ENCODE data around the gene PPIG. TPM values are rescaled to one million over a fixed set of nuclear protein-coding genes. Genes with fewer than 3 reads are reported as not detected.

The PPIG gene
- total RNA-seq, 1 donor from 2014 or later, result 88.4 TPM

DNA sequence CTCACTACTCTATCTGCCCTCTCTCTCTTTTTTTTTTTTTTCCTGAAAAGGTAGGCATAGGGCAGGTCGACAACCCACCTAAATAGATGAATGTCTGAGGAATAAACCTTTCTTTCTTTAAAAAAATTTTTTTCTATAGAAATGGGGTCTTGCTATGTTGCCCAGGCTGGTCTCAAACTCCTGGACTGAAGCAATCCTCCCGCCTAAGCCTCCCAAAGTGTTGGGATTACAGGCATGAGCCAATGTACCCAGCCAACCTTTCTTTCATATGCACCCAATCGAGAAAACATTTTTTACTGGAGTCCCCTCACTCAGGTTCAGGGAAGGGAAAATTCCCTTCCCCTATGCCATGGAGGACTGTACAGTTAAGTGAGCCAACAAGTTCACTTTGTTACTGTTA is 79.1 kb downstream of the PPIG start:
- no peak for TF ChIP-seq EZH2phosphoT487 (IDR thresholded peaks at IDR 0.05)
- TF ChIP-seq, protein P1, sequence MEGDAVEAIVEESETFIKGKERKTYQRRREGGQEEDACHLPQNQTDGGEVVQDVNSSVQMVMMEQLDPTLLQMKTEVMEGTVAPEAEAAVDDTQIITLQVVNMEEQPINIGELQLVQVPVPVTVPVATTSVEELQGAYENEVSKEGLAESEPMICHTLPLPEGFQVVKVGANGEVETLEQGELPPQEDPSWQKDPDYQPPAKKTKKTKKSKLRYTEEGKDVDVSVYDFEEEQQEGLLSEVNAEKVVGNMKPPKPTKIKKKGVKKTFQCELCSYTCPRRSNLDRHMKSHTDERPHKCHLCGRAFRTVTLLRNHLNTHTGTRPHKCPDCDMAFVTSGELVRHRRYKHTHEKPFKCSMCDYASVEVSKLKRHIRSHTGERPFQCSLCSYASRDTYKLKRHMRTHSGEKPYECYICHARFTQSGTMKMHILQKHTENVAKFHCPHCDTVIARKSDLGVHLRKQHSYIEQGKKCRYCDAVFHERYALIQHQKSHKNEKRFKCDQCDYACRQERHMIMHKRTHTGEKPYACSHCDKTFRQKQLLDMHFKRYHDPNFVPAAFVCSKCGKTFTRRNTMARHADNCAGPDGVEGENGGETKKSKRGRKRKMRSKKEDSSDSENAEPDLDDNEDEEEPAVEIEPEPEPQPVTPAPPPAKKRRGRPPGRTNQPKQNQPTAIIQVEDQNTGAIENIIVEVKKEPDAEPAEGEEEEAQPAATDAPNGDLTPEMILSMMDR (IDR thresholded peaks at IDR 0.05), result no peak
- no peak for TF ChIP-seq EZH2 (IDR thresholded peaks at IDR 0.05)

DNA sequence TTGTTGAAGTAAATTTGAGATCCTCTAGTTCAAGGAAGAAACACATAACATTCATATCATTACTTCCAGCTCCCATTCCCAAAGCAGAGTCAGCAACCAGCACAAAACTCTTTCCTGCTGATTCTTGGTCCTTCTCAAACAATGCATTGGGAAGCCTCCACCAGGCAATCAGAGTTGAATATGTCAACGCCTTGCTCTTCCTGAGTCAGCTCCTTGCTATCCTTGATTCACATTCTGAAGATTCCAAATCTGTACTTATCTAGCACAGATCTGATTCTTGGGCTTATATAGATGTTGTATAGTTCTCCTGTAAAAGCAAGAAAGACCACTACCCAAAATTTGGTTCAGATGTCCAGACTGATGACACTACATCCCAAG is 80.4 kb downstream of the PPIG start:
- no peak for DNase-seq (ENCODE audit: low spot score)
- H3K4me1 ChIP-seq, result peaks cover 7% of the 10 kb centered on the region
- no peak overlapping the region for H2AFZ ChIP-seq (replicated peaks)
- TF ChIP-seq EZH2phosphoT487 (IDR thresholded peaks at IDR 0.05), result no peak
- TF ChIP-seq EZH2 (IDR thresholded peaks at IDR 0.05), result no peak
- TF ChIP-seq, protein P1 (IDR thresholded peaks at IDR 0.05), result no peak
- Mint-ChIP-seq H3K4me1 (peaks cover 6% of the 10 kb centered on the region), H3K27me3 (ENCODE audit: insufficient read depth, low read depth) (no peaks in the 10 kb centered on the region), H3K27ac (no peak overlapping the region), H3K9me3 (no peaks in the 10 kb centered on the region), H3K36me3 (peaks cover 10% of the 10 kb centered on the region), H3K4me3 (no peak overlapping the region)
- no peak overlapping the region for H3K4me2 ChIP-seq
- H3K27ac ChIP-seq, result no peak overlapping the region
- H4K20me1 ChIP-seq (ENCODE audit: low read depth), result no peaks in the 10 kb centered on the region
- no peaks in the 10 kb centered on the region for H3K27me3 ChIP-seq
- H3K4me3 ChIP-seq, result no peak overlapping the region
- H3F3A ChIP-seq (ENCODE audit: low read depth), result no peaks in the 10 kb centered on the region
- no peaks in the 10 kb centered on the region for H3K36me3 ChIP-seq
- H3K79me2 ChIP-seq (ENCODE audit: low read depth), result no peaks in the 10 kb centered on the region
- H3K9ac ChIP-seq, result no peak overlapping the region
- no peaks in the 10 kb centered on the region for H3K9me3 ChIP-seq (ENCODE audit: low read depth)

More for the DNA sequence above, 79.1 kb downstream of the PPIG start:
- H3K9me3 Mint-ChIP-seq, result no peaks in the 10 kb centered on the region
- no peak overlapping the region for H3K4me3 ChIP-seq
- no peak overlapping the region for H3K9ac ChIP-seq
- H3K36me3 Mint-ChIP-seq, result peaks cover 6% of the 10 kb centered on the region
- DNase-seq (ENCODE audit: low spot score), result no peak
- H3K4me2 ChIP-seq, result no peak overlapping the region
- no peak overlapping the region for H2AFZ ChIP-seq (replicated peaks)
- no peaks in the 10 kb centered on the region for H3K36me3 ChIP-seq
- no peaks in the 10 kb centered on the region for H3K79me2 ChIP-seq (ENCODE audit: low read depth)
- H3F3A ChIP-seq (ENCODE audit: low read depth), result no peaks in the 10 kb centered on the region
- no peak overlapping the region for H3K4me3 Mint-ChIP-seq
- H3K27ac ChIP-seq, result no peak overlapping the region
- no peaks in the 10 kb centered on the region for H3K27me3 ChIP-seq
- no peaks in the 10 kb centered on the region for H3K27me3 Mint-ChIP-seq (ENCODE audit: insufficient read depth, low read depth)
- H3K4me1 ChIP-seq, result peaks cover 7% of the 10 kb centered on the region
- H3K9me3 ChIP-seq (ENCODE audit: low read depth), result no peaks in the 10 kb centered on the region
- H3K27ac Mint-ChIP-seq, result no peak overlapping the region
- no peaks in the 10 kb centered on the region for H4K20me1 ChIP-seq (ENCODE audit: low read depth)
- peaks cover 6% of the 10 kb centered on the region for H3K4me1 Mint-ChIP-seq

DNA sequence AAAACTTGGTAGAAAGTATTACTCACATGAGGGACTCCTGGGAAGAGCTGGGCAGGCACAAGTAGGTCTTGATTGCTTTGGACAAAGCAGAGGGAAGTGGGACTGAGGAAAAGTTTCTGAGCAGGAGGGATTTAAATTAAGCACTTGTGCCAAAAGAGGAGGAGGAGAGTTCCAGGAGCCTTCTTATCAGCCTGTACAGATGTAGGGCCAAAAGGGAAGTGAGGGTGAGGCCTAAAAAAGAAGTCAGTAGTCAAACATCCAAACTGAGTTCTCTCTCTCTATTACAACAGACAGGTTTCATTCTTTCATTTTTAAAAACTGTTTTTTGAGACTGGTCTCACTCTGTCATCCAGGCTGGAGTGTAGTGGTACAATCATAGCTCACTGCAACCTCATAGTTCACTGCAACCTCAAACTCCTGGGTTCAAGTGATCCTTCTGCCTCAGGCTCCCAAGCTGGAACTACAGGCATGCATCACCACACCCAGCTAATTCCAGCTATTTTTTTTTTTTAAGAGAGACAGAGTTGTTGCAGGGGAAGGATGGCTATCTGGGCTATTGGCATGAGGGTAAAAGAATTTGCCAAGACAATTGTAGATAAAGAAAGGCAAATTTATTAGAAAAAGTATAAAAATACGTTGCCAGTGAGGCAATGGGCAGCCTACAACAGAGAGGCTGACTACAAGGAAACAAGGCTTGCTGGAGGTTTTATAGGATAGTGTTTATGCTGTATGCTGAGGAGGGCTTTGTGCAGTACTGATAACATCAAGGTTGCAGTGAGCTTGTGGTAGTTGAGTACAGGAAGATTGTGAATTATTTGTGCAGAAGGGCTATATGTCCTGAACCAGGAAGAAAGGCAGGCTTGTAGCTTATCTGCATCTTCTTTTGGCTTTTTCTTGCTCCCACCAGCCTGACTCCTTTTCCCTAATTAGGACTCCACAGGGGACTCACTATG is 81.1 kb downstream of the PPIG start:
- H4K20me1 ChIP-seq (ENCODE audit: low read depth), result no peaks in the 10 kb centered on the region
- no peaks in the 10 kb centered on the region for H3F3A ChIP-seq (ENCODE audit: low read depth)
- no peak overlapping the region for H3K4me2 ChIP-seq
- no peak overlapping the region for H3K9ac ChIP-seq
- H3K4me1 ChIP-seq, result peaks cover 7% of the 10 kb centered on the region
- TF ChIP-seq, protein P1 (IDR thresholded peaks at IDR 0.05), result no peak
- TF ChIP-seq EZH2phosphoT487 (IDR thresholded peaks at IDR 0.05), result no peak
- Mint-ChIP-seq H3K27ac (no peak overlapping the region), H3K4me1 (peaks cover 6% of the 10 kb centered on the region), H3K36me3 (peaks cover 8% of the 10 kb centered on the region), H3K4me3 (no peak overlapping the region), H3K9me3 (no peaks in the 10 kb centered on the region), H3K27me3 (ENCODE audit: insufficient read depth, low read depth) (no peaks in the 10 kb centered on the region)
- DNase-seq (ENCODE audit: low spot score), result no peak
- no peaks in the 10 kb centered on the region for H3K79me2 ChIP-seq (ENCODE audit: low read depth)
- H3K4me3 ChIP-seq, result no peak overlapping the region
- no peak overlapping the region for H2AFZ ChIP-seq (replicated peaks)
- no peaks in the 10 kb centered on the region for H3K27me3 ChIP-seq
- H3K9me3 ChIP-seq (ENCODE audit: low read depth), result no peaks in the 10 kb centered on the region
- no peaks in the 10 kb centered on the region for H3K36me3 ChIP-seq
- no peak overlapping the region for H3K27ac ChIP-seq
